HCT116 (cell line): ENCODE data around the gene VTI1A.

ENCODE experiments used
- CTCF ChIP-seq, 3 experiments: fragments of 200-600 bp in 1 of 3; sonication (generic) in 1 of 3; IDR thresholded peaks in 2 of 3; conservative IDR thresholded peaks in 1 of 3; 2 replicates each; pipeline ENCODE4 v1.5.1; 2012 to 2017; ENCODE audit warnings: low read depth in 2 of 3, low read length in 2 of 3, antibody characterized with exemption in 1 of 3, borderline replicate concordance in 1 of 3, control low read depth in 1 of 3, mild to moderate bottlenecking in 1 of 3, mixed read lengths in 1 of 3, mixed run types in 1 of 3, moderate library complexity in 1 of 3; ENCODE audit not compliant: insufficient read depth in 1 of 3
- EZH2phosphoT487 ChIP-seq: fragments of 200-600 bp; IDR thresholded peaks from 2 replicates; pipeline ENCODE4 v1.6.1; 2018; ENCODE audit warnings: antibody characterized with exemption, borderline replicate concordance
- MAX ChIP-seq: IDR thresholded peaks from 2 replicates; pipeline ENCODE4 v1.6.1; 2012
- POLR2A ChIP-seq: IDR thresholded peaks from 2 replicates; pipeline ENCODE4 v1.7.0; 2011; ENCODE audit warnings: borderline replicate concordance; ENCODE audit not compliant: insufficient read depth, insufficient read length; ENCODE audit errors: extremely low read depth
- POLR2AphosphoS5 ChIP-seq: IDR thresholded peaks from 2 replicates; pipeline ENCODE4 v1.6.1; 2011; ENCODE audit warnings: mild to moderate bottlenecking, low read depth, low read length, moderate library complexity
- REST ChIP-seq: IDR thresholded peaks from 2 replicates; pipeline ENCODE4 v1.6.1; 2012; ENCODE audit warnings: low read depth
- TCF7L2 ChIP-seq: IDR thresholded peaks from 2 replicates; pipeline ENCODE4 v1.7.0; 2011; ENCODE audit warnings: borderline replicate concordance, inconsistent platforms; ENCODE audit not compliant: insufficient read depth, insufficient read length; ENCODE audit errors: extremely low read depth
- ZFX ChIP-seq: fragments of 450-650 bp; IDR thresholded peaks from 2 replicates; pipeline ENCODE4 v1.6.1; 2017

- TF ChIP-seq CTCF (IDR thresholded peaks at IDR 0.05 in 2 of 3, conservative IDR thresholded peaks at IDR 0.05 in 1 of 3; ENCODE audit: borderline replicate concordance in 1 of 3, insufficient read depth in 1 of 3, low read depth in 2 of 3, low read length in 2 of 3) (no peak), TCF7L2 (no peak), ZFX (no peak), POLR2A (no peak), MAX (peak; percentile 68), POLR2AphosphoS5 (no peak), EZH2phosphoT487 (no peak), REST (no peak)
These were observed 184.7 kb downstream of the VTI1A start for GRCh38 chr10:112631501-112632400.
